ENCODE measurements around the gene TOP2B. TPM values are rescaled to one million over a fixed set of nuclear protein-coding genes. Genes with fewer than 3 reads are reported as not detected.

The TOP2B gene
- total and polyA plus RNA-seq, 2 experiments from 2014 or later, result 92.0 to 179 TPM

GRCh38 chr3:25555695-25556437 lies 108.8 kb downstream of the TOP2B start:
- H2AFZ ChIP-seq, result no peak overlapping the region
- Mint-ChIP-seq H3K27ac (no peak overlapping the region), H3K4me3 (no peak overlapping the region), H3K9me3 (peaks cover under 1% of the 10 kb centered on the region; the same call in 1 of the 3 replicates), H3K27me3 (ENCODE audit: insufficient read depth, low read depth, poor library complexity) (no peaks in the 10 kb centered on the region), H3K36me3 (ENCODE audit: low read depth) (no peaks in the 10 kb centered on the region), H3K4me1 (peaks cover 6% of the 10 kb centered on the region; the same call in 2 of the 3 replicates)
- H3K79me2 ChIP-seq (replicated peaks; ENCODE audit: insufficient read depth), result no peaks in the 10 kb centered on the region
- ATAC-seq (no peak), DNase-seq (ENCODE audit: low spot score) (no peak)
- no peak overlapping the region for H3K27ac ChIP-seq (ENCODE audit: low read depth)
- H3K4me1 ChIP-seq (ENCODE audit: insufficient read depth), result no peaks in the 10 kb centered on the region
- TF ChIP-seq POLR2AphosphoS5 (IDR thresholded peaks at IDR 0.05; ENCODE audit: low read depth) (no peak), STAT1 (IDR thresholded peaks at IDR 0.05; ENCODE audit: unreplicated experiment) (no peak), CREB1 (CRISPR knock-in tag; IDR thresholded peaks at IDR 0.05; ENCODE audit: low read depth) (no peak), ETS1 (IDR thresholded peaks at IDR 0.05) (no peak), ZNF331 (CRISPR knock-in tag; IDR thresholded peaks at IDR 0.05; ENCODE audit: low read depth) (no peak), CTCF (conservative IDR thresholded peaks at IDR 0.05; ENCODE audit: low read depth in 2 of 2) (no peak), ZNF462 (CRISPR knock-in tag; IDR thresholded peaks at IDR 0.05) (no peak), REST (IDR thresholded peaks at IDR 0.05; ENCODE audit: unreplicated experiment) (no peak), EZH2phosphoT487 (IDR thresholded peaks at IDR 0.05; ENCODE audit: unreplicated experiment) (no peak), JUNB (IDR thresholded peaks at IDR 0.05; ENCODE audit: unreplicated experiment) (no peak), EZH2 (IDR thresholded peaks at IDR 0.05; ENCODE audit: low read depth, unreplicated experiment) (no peak), ZNF114 (CRISPR knock-in tag; IDR thresholded peaks at IDR 0.05) (no peak), NANOG (IDR thresholded peaks at IDR 0.05; ENCODE audit: borderline replicate concordance) (no peak)
- no peaks in the 10 kb centered on the region for H3F3A ChIP-seq (replicated peaks; ENCODE audit: low read depth)
- no peak overlapping the region for H3K4me2 ChIP-seq
- peaks cover 6% of the 10 kb centered on the region; the same call in 1 of the 2 replicates for H3K9me2 ChIP-seq (ENCODE audit: insufficient read depth)
- no peak overlapping the region for H3K4me3 ChIP-seq
- H3K27me3 ChIP-seq (ENCODE audit: insufficient read depth), result no peaks in the 10 kb centered on the region
- no peaks in the 10 kb centered on the region for H4K20me1 ChIP-seq (replicated peaks; ENCODE audit: insufficient read depth)
- H3K36me3 ChIP-seq (ENCODE audit: insufficient read depth), result no peaks in the 10 kb centered on the region

Measured in GM23338 (cell line).